ENCODE measurements around the gene LINGO1. TPM values are rescaled to one million over a fixed set of nuclear protein-coding genes. Genes with fewer than 3 reads are reported as not detected.

Gene LINGO1, protein sequence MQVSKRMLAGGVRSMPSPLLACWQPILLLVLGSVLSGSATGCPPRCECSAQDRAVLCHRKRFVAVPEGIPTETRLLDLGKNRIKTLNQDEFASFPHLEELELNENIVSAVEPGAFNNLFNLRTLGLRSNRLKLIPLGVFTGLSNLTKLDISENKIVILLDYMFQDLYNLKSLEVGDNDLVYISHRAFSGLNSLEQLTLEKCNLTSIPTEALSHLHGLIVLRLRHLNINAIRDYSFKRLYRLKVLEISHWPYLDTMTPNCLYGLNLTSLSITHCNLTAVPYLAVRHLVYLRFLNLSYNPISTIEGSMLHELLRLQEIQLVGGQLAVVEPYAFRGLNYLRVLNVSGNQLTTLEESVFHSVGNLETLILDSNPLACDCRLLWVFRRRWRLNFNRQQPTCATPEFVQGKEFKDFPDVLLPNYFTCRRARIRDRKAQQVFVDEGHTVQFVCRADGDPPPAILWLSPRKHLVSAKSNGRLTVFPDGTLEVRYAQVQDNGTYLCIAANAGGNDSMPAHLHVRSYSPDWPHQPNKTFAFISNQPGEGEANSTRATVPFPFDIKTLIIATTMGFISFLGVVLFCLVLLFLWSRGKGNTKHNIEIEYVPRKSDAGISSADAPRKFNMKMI
- polyA plus RNA-seq (ENCODE audit: insufficient read length): 12.8 TPM
- long read RNA-seq, donor 1, transcript LINGO1-201 (2 exons, 3,055 nt): major isoform, 10 of 10 reads
- long read RNA-seq, donor 1, partial matches to known transcripts: 0 of 10 reads
- long read RNA-seq, donor 1, other reads (novel, unspliced or antisense): 0 of 10 reads
- long read RNA-seq, donor 2, transcript LINGO1-201 (2 exons, 3,055 nt): major isoform, 10 of 10 reads
- long read RNA-seq, donor 2, partial matches to known transcripts: 0 of 10 reads
- long read RNA-seq, donor 2, other reads (novel, unspliced or antisense): 0 of 10 reads
- long read RNA-seq, donor 3, transcript LINGO1-201 (2 exons, 3,055 nt): major isoform, 7 of 7 reads
- long read RNA-seq, donor 3, partial matches to known transcripts: 0 of 7 reads
- long read RNA-seq, donor 3, other reads (novel, unspliced or antisense): 0 of 7 reads
- long read RNA-seq, donor 4: 0 reads
- long read RNA-seq, donor 5, transcript LINGO1-201 (2 exons, 3,055 nt): major isoform, 9 of 9 reads
- long read RNA-seq, donor 5, partial matches to known transcripts: 0 of 9 reads
- long read RNA-seq, donor 5, other reads (novel, unspliced or antisense): 0 of 9 reads
- long read RNA-seq, donor 6, transcript LINGO1-201 (2 exons, 3,055 nt): major isoform, 6 of 6 reads
- long read RNA-seq, donor 6, partial matches to known transcripts: 0 of 6 reads
- long read RNA-seq, donor 6, other reads (novel, unspliced or antisense): 0 of 6 reads
- long read RNA-seq, donor 7, transcript LINGO1-201 (2 exons, 3,055 nt): major isoform, 12 of 12 reads
- long read RNA-seq, donor 7, partial matches to known transcripts: 0 of 12 reads
- long read RNA-seq, donor 7, other reads (novel, unspliced or antisense): 0 of 12 reads
- long read RNA-seq, donor 8, transcript LINGO1-201 (2 exons, 3,055 nt): major isoform, 6 of 6 reads
- long read RNA-seq, donor 8, partial matches to known transcripts: 0 of 6 reads
- long read RNA-seq, donor 8, other reads (novel, unspliced or antisense): 0 of 6 reads

DNA sequence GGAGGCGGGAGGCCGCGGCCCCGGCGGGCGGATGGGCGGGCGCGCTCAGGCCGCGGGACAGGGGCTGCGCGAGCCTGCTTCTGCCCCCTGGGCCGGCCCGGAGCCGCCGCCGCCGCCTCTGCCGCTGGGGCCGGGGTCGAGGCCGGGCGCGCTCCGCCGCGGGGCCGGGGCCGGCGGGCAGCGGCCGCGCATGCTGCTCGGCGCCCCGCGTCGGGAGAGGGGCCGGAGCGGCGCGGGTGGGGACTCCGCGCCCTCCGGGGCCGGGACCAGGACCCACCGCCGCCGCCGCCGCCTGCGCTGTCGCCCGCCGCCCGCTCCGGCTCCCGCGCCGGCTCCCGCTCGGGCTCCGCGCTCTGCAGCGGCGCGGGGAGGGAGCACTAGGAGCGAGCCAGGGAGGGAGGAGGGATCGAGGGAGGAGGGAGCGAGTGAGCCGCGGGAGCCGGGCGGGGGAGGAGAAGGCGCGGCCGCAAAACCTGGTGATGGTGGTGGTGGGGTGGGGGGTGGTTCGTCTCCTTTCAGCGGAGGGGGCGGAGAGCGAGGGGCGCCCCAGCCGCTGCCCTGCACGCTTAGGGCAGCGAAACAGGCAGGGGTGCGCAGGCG is at the start of gene LINGO1:
TSS of gene LINGO1 (minus strand) at position 379 of the 600 bp plus-strand sequence. CDS start 597 bp downstream, outside the sequence.
- DNase-seq: peak; percentile 61

DNA sequence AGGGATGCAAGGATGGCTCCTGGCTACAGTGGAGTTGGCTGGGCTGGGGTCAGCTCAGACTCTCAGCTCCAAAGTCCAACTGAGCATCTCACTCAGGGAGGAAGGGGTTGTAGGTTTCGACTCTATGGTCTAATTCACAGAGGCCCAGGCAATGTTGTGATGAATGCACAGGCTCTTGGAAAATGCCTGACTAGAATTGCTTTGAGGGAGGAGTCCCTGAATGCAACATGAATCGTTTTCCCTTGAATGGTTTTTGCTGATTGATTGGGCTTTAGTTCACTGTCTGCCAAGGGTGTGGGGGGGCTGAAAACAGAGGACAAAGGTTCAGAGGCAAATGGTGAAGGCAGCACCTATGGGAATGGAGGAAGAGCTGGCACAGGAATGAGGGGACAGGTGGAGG is 48.6 kb upstream of the LINGO1 start:
- DNase-seq: no peak

DNA sequence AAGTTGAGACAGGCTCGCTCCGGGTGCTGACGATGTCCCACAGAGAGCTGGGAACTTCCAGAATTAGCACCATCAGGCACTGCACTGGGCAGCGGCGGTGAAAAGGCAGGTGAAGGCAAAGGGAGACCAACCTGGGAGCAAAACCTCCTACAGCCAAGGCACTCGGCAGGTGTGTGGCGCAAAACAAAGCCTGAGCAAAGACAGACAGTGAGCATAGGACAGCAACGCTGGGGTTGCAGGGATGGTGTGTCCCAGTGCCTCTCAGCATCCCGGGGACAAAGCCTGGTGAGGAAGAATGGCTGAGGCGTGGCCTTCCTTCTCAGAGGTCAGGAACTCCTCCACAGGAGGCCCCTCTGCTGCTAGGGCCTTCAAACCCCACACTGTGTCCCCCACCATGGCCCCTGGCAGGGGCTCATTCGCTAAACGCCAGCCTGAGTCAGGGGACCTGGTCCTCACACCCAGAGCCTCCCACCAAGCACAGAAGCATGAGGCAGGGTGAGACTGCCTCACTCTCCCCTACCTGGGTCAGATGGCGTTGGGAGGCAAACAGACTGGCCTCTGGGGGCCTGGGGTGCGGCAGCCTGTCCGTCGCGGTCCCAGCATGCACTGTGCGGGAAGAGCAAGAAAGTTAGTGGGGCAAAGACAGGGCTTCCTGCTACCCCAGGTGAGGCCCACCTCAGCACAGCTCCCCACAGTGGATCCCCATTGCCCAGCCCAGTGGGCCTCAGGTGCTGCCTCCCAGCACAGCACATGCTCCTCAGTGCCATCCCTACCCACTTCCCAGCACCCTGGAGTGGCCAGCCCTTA is 44.1 kb upstream of the LINGO1 start:
- DNase-seq: no peak

DNA sequence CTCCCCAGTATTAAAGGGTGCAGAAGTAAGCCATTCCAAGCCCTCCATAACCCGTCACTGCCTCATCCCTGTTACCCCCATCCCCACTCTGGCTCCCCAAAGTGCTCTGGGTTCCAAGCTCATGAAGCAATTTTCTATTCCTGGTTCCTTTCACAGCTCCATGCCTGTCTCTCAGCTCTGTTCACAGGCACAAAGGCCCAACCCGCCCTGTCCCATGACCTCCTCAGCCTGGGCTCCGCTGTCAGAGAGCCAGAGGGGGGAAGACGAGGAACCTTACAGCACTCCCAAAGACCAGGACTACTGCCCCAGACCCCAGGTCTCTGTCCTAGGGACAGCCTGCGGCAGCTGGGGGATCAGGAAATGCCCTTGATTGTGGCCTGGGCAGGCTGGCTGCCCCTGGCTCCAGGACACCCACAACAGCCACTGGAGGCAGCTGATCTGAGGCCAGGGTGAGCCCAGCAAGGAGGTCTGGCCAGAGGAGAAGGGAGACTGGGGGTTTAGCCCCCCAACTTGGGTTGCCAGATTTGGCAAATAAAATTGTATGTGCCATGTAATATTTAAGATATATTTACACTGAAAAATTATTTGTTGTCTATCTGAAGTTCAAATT is 43.2 kb upstream of the LINGO1 start:
- no peak for DNase-seq

DNA sequence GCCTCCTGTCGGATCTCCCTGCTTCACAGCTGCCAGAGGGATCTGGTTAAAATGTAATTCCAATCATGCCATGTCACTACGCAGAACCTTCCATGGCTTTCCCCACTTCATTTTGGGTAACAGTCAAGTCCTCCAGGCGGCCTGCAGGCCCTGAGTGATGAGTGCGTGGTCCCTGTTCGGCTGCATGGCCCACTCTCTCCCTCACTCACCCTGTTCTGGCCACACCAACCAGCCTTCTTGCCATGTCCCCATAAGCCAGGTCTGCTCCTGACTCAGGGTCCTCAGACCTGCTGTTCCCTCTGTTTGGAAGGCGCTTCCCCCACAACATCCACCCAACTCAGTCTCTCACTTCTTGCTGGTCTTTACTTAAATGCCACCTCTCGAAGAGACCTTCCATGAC is 41.6 kb upstream of the LINGO1 start:
- no peak for DNase-seq

DNA sequence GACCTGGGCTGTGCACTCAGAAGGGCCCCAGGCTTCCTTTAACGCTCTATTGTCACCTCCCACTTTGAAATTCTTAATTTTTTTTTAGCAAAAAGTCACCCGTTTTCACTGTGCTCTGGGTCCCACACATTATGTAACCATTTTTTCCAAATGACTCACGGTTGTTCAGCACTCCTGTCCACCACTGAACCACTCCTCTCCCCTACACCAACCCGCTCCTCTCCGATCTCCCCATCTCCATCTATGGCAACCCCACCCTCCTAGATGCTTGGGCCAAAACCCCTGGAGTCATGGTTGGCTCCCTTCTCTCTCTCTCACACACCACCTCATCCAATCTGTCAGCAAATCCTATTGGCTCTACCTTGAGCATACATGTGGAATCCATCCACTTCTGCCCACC is 41.2 kb upstream of the LINGO1 start:
- no peak for DNase-seq

DNA sequence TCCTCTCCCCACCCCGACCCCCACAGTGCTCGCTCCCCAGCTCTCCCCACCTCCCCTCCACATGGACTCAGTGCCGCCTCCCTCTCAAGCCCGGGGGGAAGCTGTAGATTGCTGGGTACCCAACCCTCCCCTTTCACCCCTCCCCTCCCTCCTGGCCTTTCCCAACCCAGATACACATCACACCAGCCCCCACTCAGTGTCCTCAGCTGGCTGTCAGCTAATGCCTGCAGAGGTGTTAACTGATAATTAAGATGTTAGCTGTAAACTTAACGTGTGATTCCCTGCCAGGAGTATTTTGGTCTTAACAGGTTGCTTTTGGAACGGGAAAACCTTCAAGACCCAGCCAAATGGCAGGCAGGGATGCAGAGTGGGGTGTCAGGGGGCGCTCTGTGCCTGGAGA is 39.4 kb upstream of the LINGO1 start:
- no peak for DNase-seq

DNA sequence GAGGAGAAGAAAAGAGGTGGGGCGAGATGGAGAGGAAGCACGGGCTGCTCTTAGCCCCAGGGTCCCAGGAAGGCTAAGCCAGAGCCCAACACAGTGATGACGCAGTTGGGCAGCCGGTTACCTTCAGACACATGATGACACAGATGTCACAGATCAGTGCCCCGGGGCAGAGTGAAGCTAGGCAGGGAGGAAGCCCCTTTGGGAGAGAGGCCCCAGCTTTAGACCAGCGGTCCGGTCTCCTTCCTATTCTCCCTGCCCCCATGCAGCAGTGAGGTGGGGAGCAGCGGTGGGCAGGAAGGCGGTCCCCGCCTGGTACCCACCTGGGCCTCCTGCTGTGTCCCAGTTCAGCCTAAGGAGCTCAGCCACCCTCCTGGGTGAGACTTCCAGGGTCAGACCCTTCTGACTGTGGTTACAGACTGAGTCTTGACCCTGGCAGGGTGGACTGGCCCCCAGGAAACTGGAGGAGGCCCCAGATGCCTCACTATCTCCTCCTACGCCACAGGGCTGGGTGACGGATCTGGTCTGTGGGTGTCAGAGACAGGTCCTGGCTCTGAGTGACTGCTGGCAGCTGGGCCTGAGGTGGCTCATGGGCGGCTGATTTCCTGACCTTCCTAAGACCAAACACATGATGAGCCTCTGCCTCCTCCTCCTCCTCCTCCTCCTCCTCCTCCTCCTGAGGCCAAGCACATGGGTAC is 38.8 kb upstream of the LINGO1 start:
- DNase-seq: no peak

DNA sequence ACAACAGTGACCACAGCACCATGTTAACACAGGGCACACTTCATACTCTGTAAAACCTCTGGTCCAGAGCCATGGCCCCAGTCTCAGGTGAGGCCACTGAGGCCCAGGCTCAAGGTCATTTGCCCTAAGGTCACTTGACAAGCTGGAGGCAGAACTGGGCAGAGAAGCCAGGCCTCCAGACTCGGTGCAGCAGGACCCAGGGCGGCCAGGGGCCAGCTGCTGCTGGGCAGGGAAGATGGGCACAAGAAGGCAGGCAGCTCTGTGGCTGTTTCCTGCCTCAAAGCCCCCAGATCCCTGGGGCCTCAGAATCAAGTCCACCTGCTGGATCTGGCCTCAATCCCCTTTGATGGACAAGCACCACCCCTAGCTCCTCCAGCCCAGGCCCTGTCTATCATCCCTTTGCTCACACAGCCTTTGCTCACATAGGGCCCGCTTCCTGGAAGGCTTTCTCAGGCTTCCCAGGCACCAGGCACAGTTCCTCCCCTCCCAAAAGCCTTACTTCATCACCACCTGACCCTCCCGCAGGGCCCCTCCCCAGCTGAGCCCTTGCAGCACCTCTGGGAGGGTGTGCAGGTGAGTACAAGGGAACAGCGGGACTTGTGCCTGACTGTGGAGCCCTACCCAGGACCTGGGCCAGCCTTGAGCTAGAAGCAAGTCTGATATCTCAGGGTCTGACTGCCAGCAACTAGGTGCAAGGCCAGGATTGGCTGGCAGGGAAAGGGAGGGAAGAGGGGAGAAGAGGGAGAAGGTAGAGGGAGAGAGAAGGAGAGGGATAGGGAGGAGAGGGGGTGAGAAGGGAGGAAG is 38.0 kb upstream of the LINGO1 start:
- no peak for DNase-seq

DNA sequence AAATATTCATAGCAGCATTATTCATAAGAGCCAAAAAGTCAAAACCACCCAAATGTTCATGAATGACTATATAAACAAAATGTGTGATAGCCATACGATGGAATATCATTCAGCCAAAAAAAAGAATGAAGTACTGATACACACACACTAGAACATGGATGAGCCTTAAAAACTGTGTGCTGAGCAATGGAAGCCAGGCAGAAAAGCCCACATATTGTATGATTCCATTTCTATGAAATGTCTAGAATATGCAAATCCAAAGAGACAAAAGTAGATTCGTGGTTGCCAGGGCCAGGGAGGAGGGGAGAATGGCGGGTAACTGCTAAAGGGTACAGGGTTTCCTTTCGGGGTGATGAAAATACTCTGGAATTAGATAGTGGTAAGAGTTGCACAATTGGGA is 37.2 kb upstream of the LINGO1 start:
- no peak for DNase-seq

DNA sequence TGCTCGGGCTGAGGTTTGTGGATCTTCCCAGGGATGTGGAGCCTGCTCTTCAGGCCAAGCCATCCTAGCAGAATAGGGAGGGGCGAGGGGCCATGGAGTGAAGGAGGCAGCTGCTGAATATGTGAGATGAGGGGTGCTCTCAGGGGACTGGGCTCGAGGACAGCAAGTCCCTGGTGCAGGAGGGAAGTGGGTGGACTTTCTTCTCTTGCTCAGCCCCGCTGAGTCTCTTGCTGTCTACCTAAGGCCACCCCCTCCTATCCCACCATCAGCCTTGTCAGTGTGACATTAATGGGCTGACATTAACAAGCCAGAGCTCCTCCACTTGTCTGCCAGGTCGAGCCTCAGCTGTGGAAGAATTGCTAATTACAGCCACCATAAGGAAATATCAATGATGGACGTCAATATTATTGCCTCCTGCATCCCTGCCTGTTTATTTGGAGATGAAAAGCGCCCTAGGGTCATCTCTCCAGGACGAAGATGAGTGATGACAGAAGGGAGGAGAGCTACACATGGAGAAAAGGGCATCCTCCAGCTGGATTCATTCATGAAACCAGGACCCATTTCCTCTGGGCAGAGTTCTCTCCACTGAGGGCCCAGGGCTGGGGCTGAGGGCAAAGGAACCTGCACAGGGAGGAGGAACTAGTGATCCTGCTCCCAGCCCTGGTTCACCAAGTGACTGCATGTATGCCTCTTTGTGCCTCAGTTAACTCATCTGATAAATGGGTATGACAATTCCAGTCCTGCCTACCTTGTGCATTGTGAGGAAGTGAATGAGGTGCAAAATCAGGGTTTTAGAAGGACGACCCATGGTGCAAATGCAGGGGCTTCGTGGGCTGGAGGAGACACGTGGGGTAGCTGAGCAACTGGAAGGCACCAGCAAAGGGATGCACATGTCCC is 34.9 kb upstream of the LINGO1 start:
- no peak for DNase-seq

DNA sequence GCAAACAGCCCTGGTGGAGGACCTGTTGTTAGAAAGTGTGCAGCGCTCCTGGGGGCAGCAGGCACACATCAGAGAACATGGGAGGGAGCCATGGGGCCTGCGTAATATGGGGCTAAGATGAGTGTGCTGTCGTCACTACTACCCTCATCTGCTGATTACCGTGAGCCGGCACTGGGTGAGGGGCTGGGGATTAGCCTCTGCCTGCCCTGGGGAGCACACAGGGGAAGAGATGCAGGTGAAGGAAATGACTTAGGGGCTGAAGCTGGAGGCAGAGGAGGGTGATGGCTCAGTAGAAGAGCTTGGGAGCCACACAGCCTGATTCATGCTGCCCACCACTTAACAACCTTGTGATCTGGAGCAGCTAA is 33.6 kb upstream of the LINGO1 start:
- no peak for DNase-seq

DNA sequence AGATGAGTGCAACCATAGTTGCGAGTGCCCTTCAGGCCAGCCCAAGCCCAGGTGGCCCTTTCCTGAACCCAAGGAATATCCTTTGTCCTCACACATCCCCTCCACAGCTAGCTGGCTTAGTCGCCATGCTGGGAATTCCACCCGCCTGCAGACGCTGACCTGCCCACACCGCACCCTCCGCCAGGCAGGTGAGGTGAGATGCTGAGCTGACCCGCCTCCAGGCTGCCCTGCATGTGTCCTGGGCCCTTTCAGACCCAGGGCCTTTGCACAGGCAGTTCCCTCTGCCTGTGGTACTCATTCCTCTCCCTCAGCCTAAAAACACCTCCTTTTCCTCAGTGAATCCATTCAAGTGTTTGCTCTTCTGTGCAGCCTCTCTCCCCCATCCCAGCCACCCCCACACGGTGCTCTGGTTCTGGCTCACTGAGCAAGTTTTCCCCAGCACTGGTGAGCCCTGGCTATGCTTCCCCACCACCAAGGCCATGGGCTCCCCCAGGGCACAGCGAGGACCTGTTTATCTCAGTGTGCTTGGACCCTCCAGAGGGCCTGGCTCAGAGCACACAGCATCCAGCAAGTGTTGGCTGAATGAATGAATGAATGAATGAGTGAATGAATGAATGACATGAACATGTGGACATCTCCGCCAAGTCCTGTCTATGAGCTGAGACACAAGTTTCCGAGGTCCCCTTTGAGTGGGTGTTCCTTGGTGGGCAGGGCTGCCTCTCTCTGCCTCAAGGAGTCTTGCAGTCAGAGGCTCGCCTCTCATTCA is 33.0 kb upstream of the LINGO1 start:
- no peak for DNase-seq

DNA sequence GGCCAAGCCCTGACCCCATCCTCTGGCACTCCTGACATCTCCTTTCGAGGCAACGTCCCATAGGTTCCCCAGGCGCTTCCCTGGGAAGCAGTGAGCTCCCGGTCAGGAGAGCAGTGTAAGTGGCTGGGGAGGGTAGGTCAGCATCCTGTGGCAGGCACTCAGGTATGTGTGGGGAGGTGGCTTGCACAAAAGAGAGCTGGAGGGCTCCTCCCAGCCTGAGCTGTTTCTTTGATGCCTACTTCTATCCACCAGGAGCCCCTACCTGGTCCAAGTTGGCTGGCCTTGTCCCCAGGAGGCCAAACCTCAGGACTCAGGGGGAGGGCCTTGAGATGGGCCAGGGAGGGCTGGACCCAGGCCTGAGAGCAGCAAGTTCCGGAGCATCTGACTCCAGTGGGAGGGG is 31.7 kb upstream of the LINGO1 start:
- DNase-seq: no peak

DNA sequence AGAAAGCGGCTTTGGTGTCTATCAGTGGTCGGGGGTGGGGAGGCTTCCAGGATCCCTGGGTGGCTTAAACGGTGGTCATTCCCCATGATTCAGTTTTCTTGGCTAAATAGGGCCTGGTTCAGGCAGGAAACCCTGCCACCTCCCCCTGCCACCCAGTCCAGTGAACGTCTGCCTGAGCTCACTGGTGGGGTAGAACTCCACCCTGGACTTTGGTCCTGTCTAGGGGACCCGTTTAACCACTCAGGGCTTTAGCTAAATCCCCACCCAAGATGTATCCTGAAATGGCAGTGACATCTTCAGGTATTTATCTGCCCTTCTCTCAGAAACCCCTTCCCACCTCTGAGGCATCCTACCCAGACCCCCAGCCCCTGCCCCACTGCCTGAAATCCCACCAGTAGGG is 30.5 kb upstream of the LINGO1 start:
- DNase-seq: no peak
